Posterior cingulate gyrus (tissue), 11 donors: ENCODE data around the gene METTL6.
"Not testable (repeated sequence)": the region's sequence is repeated elsewhere in the genome, so short reads cannot be mapped to it uniquely, and the experiment has no call there.

ENCODE experiments used
- DNase-seq, 10 donors: peaks; one replicate each; pipeline versions ENCODE4 v3.0.0 to v3.0.0-alpha.2; 2020 to 2021; ENCODE audit warnings: mixed read lengths in 3 of 10
- intact Hi-C: fragments of 100-400 bp; cut with DNase I; formaldehyde crosslinking; loops from one replicate; pipeline ENCODE4 v1.15.1; 2023

METTL6 gene, protein sequence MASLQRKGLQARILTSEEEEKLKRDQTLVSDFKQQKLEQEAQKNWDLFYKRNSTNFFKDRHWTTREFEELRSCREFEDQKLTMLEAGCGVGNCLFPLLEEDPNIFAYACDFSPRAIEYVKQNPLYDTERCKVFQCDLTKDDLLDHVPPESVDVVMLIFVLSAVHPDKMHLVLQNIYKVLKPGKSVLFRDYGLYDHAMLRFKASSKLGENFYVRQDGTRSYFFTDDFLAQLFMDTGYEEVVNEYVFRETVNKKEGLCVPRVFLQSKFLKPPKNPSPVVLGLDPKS

DNA sequence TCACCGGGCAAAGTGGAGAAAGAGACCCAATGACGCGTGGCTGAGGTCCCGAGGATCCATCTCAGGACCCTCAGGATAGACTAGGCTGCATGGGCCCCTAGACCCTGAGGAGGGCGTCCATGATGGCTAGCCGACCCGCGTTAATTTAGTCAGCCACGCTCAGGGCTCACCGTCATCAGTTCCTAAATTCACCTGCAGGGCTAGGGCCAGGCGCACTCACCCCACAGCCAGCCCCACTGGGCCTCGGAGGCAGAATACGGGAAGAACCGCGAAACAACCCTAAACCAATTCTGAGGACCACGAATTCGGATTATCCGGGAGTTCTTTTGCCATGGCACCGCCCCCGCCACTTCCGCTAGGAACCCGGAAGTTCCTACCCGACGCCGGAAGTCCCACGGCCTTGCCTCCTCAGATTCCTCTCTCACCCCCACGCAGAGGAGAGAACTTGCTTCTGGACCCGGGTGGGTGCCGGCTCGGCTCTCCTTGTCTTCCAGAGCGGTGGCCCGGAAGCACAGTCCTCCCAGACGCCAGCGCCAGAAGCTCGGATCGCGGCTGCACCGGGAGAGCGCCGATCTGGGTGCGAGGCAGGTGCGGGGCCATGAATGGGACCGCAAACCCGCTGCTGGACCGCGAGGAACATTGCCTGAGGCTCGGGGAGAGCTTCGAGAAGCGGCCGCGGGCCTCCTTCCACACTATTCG, at the start of gene METTL6, which contains the start of gene EAF1:
Gene METTL6, minus strand, starts transcription at position 363 of the 699 bp plus-strand sequence. CDS start 1,033 bp downstream, outside the sequence.
Gene EAF1, plus strand, starts transcription at position 417 of the 699 bp plus-strand sequence. Its CDS starts 182 bp downstream, at position 599.
- intact Hi-C loops, result loop anchor here (5.0 kb wide), 1 partner anchor 130 kb away; no protein-coding TSS in a partner anchor
- DNase-seq, result peak; percentile 78 to 98 (median 88)

DNA sequence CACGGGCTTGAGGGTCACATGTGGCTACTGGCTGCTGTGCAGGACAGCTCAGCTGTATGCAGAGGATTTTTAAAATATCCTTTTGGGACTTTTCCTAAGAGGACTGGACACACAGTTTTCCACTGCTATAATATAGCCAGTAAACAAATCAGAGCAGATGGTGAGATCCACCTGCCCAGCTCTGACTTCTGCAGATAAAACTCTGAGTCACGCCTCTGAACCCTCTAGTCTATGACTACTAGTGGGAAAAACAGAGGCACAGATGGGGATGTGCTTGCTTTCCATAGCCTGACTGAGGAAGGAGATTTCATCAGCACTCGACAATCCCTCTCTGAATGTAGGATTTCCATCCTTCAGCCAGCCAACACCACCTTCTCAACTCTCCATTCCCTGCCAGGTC, 49.0 kb upstream of the METTL6 start:
- intact Hi-C loops, result no loop called here
- DNase-seq, result peak in 1 of 10 donors; percentile 23

DNA sequence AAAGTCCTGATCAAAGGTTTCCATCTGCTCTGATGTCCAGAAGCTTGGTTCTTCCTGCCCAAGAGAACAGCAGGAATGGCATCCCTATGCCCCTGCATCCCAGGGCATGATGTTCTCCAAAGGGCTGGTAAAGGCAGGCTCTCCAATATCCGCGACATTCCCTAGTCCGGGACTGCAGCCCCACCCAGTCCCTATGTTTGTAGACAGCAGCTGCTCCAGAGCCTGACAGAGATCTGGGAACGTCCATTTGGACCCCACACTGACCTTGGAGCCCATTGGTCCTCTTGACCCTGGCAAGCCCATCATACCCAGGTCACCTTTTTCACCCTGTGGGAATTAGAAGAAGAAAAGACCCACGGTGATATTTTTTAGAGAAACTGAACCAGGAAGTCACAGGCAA, 47.8 kb upstream of the METTL6 start:
- no peak for DNase-seq
- intact Hi-C loops, result no loop called here

DNA sequence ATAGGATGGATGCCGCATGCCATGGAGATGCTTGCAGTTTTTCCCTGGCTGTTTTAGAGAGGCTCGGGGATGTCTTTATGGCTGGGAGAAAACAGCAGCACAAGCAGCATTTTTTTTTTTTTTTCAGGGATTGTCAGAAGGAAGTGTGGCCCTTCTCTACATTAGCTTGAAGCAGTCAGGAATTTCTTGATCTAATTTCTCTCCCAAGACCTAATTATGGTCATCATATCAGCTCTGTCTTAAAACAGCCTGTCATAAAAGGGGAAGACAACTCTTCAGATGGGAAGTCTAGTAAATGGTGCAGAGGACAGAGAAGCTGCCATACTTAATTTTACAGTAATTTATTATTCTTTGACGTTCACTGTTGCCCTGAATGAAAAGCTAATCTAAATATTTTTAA, 44.5 kb upstream of the METTL6 start:
- intact Hi-C loops, result no loop called here
- DNase-seq, result no peak

DNA sequence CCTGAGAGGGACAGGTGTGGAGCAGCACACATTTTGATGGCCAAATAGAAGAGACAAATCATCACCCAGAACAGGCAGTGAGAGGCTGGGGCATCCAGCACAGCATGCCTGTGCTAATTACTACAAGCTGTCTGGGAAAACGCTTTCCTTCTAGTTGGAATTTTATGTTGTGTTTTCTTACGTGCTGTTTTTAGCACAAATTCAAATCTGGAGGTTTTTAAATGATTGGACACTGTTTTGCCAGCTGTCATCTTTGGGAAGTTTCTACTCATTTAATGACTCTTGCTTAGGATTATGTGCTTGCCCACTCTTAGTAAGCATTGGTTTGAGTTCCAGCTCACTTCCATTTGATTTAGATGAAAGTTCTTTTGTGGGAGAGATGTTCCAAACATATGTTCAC, 43.5 kb upstream of the METTL6 start:
- intact Hi-C loops, result no loop called here
- DNase-seq, result no peak

DNA sequence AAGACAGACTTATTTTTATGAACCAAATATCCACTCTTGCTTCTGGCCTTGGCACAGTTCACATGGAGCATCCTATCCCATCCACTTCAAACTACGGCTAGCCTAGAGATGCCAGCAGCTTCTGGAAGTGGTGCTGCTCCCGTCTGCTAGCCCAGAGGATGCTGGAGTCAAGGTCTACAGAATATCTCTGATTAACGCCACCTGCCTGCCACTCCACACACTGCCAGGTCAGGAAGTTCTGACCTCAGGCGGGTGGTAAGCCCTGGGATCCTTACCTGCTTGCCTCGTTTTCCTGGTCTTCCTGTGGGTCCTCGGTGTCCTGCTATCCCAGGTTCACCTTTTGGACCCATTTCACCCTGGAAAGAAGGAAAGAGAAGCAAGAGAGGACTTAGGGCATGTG, 42.9 kb upstream of the METTL6 start:
- intact Hi-C loops, result no loop called here
- DNase-seq, result peak in 1 of 10 donors; percentile 49

DNA sequence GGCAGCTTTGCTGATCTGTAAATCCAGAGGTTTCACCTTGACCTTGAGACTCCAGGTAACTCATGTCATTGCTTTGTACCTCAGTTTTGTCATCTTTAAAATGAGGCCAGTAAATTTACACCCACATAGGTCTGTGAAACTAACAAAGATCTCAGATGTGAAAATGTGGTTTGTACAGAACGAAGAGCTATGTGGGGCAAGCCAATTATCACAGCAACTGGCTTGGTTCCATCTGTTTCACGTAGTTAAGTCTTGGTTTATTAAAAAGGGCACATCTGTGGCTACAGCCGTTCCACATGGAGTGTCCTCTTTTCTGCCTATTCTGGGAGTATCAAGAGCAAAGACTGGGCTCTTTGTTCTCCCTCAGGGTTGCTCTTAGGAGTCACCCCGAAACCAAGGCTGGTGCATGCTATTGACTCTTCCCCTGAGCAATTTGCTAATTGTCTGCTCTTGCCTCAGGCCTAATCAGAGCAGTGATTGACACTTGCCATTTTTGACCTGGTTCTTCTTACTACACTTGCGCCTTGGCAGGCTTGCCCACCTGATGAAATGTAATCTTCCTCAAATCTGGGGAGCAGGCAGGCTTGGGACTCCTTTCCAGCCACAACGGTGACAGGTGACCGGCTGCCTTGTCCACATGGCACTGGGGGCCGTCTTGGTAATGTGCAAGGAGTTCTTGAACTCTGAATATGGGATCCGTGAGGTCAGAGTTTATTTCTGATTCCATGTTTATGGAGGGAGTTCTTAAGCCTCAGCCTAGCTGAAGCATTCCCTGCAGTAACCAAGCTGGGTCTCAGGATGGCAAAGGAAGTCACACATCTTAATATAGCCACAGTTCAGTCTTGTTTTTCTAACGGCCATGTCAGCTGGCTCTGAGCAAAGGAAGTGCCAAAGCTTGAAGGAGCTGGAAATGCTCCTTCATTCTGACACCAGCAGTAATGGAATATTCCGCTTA, 40.2 kb upstream of the METTL6 start:
- peak in 2 of 10 donors; percentile 14 to 65 for DNase-seq
- intact Hi-C loops, result no loop called here

DNA sequence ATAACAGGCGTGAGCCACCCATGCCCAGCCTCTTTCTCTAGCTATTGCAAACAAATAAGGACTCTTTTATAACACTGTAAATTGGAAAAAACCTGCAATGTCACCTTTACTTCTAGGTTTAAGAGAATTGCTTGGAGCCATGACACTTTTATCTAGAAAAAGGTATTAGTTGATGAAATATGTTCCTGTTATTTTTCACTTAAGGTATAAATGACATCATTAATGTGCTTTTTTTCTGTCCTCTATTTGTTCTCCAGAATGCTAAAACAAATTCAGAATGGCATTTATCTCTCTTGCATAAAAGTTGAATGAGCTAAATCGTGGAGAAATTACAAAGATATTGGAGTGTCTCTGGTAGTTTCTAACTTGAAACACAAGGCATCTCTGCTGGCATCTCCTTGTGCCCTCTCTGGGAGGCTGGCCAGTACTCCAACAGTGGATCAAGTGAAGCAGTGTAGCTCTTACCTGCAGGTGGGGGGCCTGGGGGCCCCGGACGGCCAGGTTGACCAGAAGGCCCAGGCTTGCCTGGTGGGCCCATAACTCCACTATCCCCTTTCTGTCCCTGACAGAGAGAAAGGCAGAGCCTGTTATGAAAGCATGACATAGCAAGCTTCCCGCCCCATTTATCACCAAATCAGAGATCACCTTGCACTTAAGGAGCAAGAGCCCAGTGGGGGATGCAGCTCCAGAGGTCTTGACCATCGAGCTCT, 38.7 kb upstream of the METTL6 start:
- no peak for DNase-seq

DNA sequence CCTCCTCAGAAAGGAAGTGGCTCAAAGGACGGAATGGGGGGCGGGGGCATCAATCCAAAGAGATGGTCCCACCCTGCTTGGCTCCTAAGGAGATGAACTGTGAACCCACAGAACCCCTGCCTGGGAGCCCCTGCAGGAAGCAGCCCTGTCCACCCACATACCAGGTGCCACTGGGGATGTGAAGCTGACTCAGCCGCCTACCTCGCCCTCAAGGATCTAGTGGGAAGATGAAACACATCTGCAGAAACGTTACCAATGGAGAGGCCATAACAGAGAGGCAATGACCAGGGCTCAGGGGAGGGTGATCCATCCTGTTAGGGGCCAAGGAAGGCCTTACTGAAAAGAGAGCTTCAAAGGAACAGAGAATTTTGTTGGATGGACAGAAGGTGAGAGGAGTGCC, 35.1 kb upstream of the METTL6 start:
- intact Hi-C loops, result no loop called here

More for the DNA sequence above, 38.7 kb upstream of the METTL6 start:
- intact Hi-C loops, result no loop called here

DNA sequence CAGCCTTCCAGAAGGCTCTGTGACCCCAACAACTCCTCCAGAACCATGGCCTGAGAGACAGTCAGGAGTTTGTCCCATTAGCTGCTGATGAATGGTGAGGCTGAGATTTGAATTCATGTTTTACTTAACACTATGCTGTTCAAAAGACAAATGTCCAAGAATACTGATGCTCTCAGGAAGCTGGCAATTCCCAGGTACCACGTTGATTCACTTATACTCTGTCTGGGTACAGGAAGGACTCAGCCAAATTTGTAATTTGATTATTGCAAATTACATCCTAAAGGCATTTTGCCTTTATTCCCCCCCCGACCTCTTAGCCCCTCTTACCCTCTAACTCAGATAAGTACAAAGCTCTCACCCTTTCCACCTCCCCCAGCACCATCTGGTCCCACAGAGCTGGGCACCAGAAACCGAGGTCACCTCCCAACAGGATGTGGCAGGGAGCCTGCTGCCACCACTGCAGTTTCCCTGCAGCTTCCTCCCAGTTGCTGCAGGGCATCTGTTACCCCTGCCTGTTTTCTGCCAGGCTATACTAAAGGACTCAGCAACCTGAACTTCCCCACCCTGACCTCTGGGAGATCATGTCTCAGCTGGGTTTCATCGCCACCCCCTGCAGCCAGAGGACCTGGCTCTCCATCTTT, 33.7 kb upstream of the METTL6 start:
- intact Hi-C loops, result no loop called here
- DNase-seq, result no peak

More for the DNA sequence above, 35.1 kb upstream of the METTL6 start:
- DNase-seq, result peak in 1 of 10 donors; percentile 46

DNA sequence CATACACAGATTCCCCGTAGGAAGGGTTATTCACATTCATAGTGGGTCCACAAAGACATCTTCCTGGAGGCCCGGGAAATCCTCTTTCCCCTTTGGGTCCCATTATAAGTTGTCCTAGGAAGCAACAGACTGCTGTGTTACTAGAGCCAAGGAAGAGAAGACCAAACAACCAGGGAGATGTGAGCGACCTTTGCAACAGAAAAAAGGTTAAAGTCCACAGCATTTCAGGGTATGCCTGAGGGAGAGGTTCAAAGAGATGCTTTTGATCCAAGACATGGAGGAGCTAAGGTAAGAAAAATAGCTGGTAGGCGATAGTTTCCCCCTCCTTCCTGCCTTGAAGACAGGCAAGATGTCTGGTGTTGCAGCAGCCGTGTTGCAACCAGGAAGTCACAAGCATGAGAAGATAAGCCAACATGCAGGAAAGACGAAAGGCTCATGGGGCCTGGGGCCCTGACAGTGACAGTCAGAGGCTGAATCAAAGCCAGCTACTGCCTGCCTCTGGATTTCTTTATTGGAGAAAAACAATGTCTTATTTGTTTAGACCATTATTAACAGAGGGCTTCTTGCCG, 31.0 kb upstream of the METTL6 start:
- no peak for DNase-seq
- intact Hi-C loops, result no loop called here

DNA sequence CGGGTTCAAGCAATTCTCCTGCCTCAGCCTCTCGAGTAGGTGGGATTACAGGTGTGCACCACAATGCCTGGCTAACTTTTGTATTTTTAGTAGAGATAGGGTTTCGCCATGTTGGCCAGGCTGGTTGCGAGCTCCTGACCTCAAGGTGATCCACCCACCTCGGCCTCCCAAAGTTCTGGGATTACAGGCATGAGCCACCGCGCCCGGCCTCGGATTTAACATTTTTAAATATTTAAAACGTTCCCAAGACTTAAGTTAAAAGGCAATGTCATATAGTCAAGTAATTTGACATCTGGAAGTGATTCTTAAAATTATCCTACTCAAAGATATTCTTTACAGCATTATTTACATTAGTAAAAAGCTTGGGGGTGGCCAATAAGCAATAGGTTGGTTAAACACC, 29.6 kb upstream of the METTL6 start:
- DNase-seq, intact Hi-C loops: not testable (repeated sequence)

DNA sequence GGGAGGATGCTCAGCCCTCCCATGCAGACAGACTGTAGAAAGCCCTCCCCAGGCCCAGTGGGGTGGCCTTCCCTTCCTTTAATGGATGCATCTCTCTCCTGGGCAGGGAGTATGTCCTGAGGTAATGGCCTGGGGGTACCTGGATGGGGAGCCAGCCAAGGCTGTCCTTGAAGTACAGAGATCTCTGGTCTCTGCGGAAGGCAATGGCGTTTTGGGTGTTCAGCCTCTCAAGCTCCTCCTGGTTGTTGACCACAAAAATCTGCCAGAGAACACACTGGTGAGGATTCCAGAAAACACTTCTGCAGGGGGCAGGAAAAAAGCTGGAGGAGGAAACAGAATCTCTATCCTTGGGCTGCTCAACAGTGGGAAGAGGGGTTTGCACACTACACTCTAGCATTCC, 29.0 kb upstream of the METTL6 start:
- DNase-seq, result no peak
- intact Hi-C loops, result no loop called here

DNA sequence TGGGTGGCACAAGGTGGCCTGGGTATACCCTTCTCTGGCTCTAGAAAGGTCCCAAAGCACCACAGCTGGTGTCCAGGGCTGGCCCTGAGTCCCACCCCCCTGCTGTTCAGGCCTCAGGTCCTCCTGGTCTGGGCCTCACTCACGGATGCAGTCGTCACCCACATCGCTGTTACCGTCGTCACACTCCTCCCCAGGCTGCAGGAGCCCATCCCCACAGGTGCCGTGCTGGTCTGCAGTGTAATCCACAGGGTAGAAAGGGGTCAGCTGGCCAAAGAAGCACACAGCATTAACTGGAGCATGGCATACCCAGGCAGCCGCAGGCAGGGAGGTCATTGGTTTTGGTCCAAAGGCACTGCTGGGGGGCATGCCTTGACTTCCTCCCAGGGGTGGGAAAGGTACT, 28.4 kb upstream of the METTL6 start:
- intact Hi-C loops, result no loop called here
- DNase-seq, result no peak

DNA sequence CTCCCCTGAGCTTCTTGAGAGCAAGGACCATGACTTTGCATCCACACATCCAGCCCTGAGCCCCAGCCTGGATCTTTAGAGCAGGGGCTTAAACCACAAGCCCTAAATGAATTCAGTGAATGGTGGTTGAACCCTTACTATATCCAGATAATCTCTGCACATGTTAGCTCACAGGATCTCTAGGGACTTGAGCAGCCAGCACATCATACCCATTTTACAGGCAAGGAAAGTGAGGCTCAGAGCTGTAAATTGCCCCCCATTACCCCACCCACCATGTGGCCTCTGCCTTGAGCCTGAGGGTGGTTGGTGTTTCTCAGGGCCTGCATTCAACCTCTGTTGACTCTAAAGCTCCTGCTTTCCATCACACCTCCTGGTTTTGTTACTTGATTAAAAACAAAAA, 27.6 kb upstream of the METTL6 start:
- intact Hi-C loops, result no loop called here
- DNase-seq, result no peak

DNA sequence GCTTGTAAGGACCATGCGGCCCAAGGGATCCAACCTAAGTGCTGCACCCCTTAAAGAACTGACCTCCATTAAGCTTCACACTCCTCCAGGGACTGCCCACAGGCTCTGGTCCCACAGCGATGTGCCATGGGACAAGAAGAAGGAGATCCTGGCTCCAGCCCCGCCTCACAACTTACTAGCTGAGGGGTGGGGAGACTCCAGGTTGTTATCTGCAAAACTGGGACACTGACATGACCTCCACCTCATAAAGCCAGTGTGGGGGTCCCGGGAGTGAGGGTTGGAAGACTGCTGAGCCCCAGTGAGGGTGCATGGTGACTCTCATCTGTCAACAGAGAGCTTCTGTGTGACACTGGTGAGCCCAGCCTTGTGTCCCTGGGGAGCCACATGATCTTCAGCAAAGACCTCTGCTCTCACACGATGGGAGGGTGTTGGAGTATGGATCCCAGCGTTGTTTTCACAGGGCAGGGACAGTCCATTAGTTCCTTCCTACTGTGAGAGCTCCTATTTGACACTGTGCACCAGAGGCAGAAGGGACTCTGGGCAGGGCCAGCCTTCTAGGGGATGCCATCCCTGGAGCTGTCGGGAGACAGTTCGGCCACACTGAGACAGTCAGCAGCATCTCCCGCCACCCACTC, 26.8 kb upstream of the METTL6 start:
- intact Hi-C loops, result no loop called here
- DNase-seq, result no peak

DNA sequence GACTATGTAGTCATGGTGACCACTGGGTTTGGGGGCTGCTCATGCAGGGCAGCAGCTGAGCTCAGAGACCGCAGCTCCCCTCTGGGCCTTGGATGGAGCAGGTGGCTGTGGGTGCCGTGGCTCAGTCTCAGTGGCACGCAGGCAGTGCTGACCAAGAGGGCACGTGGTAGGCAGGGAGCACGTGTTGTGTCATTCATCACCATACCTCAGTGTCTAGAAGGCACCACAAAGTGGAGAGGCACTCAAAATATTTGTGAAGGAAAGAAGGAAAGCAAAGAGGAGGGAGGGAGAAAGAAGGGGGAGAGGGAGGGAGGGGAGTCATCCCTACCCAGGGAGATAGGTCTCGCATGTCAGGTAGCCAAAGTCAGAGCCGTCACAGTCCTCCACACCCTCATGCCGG, 26.2 kb upstream of the METTL6 start:
- intact Hi-C loops, result no loop called here
- DNase-seq, result no peak

DNA sequence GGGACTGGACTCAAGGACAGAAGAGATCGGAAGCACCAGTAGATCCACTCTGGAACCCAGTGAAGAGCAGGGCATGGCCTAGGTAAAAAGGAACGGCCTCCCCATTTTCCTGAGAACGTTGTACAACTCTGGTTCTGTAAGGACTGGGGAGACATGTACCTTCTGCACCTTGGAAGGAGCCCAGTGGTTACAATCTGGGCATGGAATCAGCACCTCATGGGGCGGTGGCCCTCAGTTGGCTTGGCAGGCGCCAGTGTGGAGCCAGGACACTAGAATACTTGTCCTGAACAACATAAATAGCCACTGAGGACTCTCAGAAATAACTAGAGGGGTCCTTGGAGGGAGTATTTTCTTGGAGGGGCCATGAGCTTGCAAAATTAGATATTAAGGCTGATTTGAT, 25.6 kb upstream of the METTL6 start:
- intact Hi-C loops, result no loop called here
- DNase-seq, result no peak

DNA sequence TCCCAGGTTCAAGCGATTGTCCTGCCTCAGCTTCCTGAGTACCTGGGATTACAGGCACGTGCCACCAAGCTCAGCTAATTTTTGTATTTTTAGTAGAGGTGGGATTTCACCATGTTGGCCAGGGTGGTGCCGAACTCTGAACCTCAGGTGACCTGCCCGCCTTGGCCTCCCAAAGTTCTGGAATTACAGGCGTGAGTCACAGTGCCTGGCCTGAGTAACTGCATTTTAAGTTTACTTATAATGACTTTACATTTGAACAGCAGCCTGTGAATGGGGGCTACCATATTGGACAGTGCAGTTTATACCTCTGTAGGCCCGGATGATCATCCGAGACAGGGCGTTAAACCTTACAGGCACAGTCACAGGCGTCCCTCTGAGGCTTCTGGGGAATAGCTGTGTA, 24.8 kb upstream of the METTL6 start:
- intact Hi-C loops, result no loop called here
- no peak for DNase-seq
